ENCODE results near the gene SNRNP48.

SNRNP48 gene

GRCh38 chr6:7594579-7595125 lies 4.7 kb downstream of the SNRNP48 start:
- DNase-seq (ENCODE audit: low read depth), result no peak

- DNase-seq (ENCODE audit: low read depth), result no peak
Measured at GRCh38 chr6:7604003-7604402, 14.0 kb downstream of the SNRNP48 start.

- DNase-seq (ENCODE audit: low read depth), result no peak
Measured at GRCh38 chr6:7604506-7604905, 14.5 kb downstream of the SNRNP48 start.

- DNase-seq (ENCODE audit: low read depth), result peak; percentile 37
Measured at GRCh38 chr6:7615611-7616383, 25.8 kb downstream of the SNRNP48 start.

GRCh38 chr6:7617801-7618764 lies 28.1 kb downstream of the SNRNP48 start:
- no peak for DNase-seq (ENCODE audit: low read depth)

GRCh38 chr6:7621761-7622160 lies 31.8 kb downstream of the SNRNP48 start:
- no peak for DNase-seq (ENCODE audit: low read depth)

GRCh38 chr6:7624796-7625710 lies 35.1 kb downstream of the SNRNP48 start:
- no peak for DNase-seq (ENCODE audit: low read depth)

GRCh38 chr6:7628479-7628878 lies 38.5 kb downstream of the SNRNP48 start:
- no peak for DNase-seq (ENCODE audit: low read depth)

GRCh38 chr6:7628909-7629308 lies 38.9 kb downstream of the SNRNP48 start:
- DNase-seq (ENCODE audit: low read depth), result no peak

- no peak for DNase-seq (ENCODE audit: low read depth)
Measured at GRCh38 chr6:7629321-7629720, 39.3 kb downstream of the SNRNP48 start.

- no peak for DNase-seq (ENCODE audit: low read depth)
Measured at GRCh38 chr6:7630792-7631191, 40.8 kb downstream of the SNRNP48 start.

- DNase-seq (ENCODE audit: low read depth), result no peak
Measured at GRCh38 chr6:7631466-7631865, 41.5 kb downstream of the SNRNP48 start.

GRCh38 chr6:7632501-7633290 lies 42.7 kb downstream of the SNRNP48 start:
- no peak for DNase-seq (ENCODE audit: low read depth)

- DNase-seq (ENCODE audit: low read depth), result no peak
Measured at GRCh38 chr6:7633361-7633760, 43.4 kb downstream of the SNRNP48 start.

- no peak for DNase-seq (ENCODE audit: low read depth)
Measured at GRCh38 chr6:7636151-7636550, 46.2 kb downstream of the SNRNP48 start.

- DNase-seq (ENCODE audit: low read depth), result no peak
Measured at GRCh38 chr6:7637533-7637932, 47.5 kb downstream of the SNRNP48 start.

- DNase-seq (ENCODE audit: low read depth), result no peak
Measured at GRCh38 chr6:7639427-7639826, 49.4 kb downstream of the SNRNP48 start.

GRCh38 chr6:7640016-7640415 lies 50.0 kb downstream of the SNRNP48 start:
- DNase-seq (ENCODE audit: low read depth), result no peak

GRCh38 chr6:7640607-7641577 lies 50.9 kb downstream of the SNRNP48 start:
- DNase-seq (ENCODE audit: low read depth), result peak; percentile 79

GRCh38 chr6:7642791-7643190 lies 52.8 kb downstream of the SNRNP48 start:
- DNase-seq (ENCODE audit: low read depth), result no peak

Data from non-pigmented ciliary epithelial cell (primary cell).